Measurements from ENCODE around the gene DAGLA.

Gene DAGLA

GRCh38 chr11:61691380-61692156, 11.4 kb downstream of the DAGLA start:
- DNase-seq (ENCODE audit: low read depth): no peak

GRCh38 chr11:61693922-61694601, 13.9 kb downstream of the DAGLA start:
- no peak for DNase-seq (ENCODE audit: low read depth)

- no peak for DNase-seq (ENCODE audit: low read depth)
Observed at GRCh38 chr11:61694602-61694939, 14.4 kb downstream of the DAGLA start.

- no peak for DNase-seq (ENCODE audit: low read depth)
Observed at GRCh38 chr11:61694946-61695706, 14.9 kb downstream of the DAGLA start.

- DNase-seq (ENCODE audit: low read depth): no peak
Observed at GRCh38 chr11:61695917-61696316, 15.7 kb downstream of the DAGLA start.

GRCh38 chr11:61696602-61697001, 16.4 kb downstream of the DAGLA start:
- no peak for DNase-seq (ENCODE audit: low read depth)

- DNase-seq (ENCODE audit: low read depth): no peak
Observed at GRCh38 chr11:61697078-61697502, 16.9 kb downstream of the DAGLA start.

GRCh38 chr11:61697764-61698163, 17.6 kb downstream of the DAGLA start:
- no peak for DNase-seq (ENCODE audit: low read depth)

GRCh38 chr11:61698173-61698948, 18.2 kb downstream of the DAGLA start:
- peak; percentile 26 for DNase-seq (ENCODE audit: low read depth)

GRCh38 chr11:61699737-61700160, 19.6 kb downstream of the DAGLA start:
- DNase-seq (ENCODE audit: low read depth): no peak

GRCh38 chr11:61700212-61700611, 20.0 kb downstream of the DAGLA start:
- no peak for DNase-seq (ENCODE audit: low read depth)

GRCh38 chr11:61700720-61701119, 20.5 kb downstream of the DAGLA start:
- DNase-seq (ENCODE audit: low read depth): no peak

- DNase-seq (ENCODE audit: low read depth): peak; percentile 29
Observed at GRCh38 chr11:61701242-61701886, 21.2 kb downstream of the DAGLA start.

GRCh38 chr11:61702701-61703312, 22.6 kb downstream of the DAGLA start:
- DNase-seq (ENCODE audit: low read depth): no peak

- no peak for DNase-seq (ENCODE audit: low read depth)
Observed at GRCh38 chr11:61704838-61705237, 24.6 kb downstream of the DAGLA start.

- DNase-seq (ENCODE audit: low read depth): no peak
Observed at GRCh38 chr11:61706452-61707400, 26.5 kb downstream of the DAGLA start.

GRCh38 chr11:61707574-61707973, 27.4 kb downstream of the DAGLA start:
- DNase-seq (ENCODE audit: low read depth): no peak

- DNase-seq (ENCODE audit: low read depth): no peak
Observed at GRCh38 chr11:61709110-61709509, 28.9 kb downstream of the DAGLA start.

- DNase-seq (ENCODE audit: low read depth): no peak
Observed at GRCh38 chr11:61709572-61709971, 29.4 kb downstream of the DAGLA start.

GRCh38 chr11:61710019-61710418, 29.8 kb downstream of the DAGLA start:
- no peak for DNase-seq (ENCODE audit: low read depth)

All from CMK (cell line).